PC-9 (cell line): Measurements from ENCODE around the gene KIAA1671. TPM values are rescaled to one million over a fixed set of nuclear protein-coding genes. Genes with fewer than 3 reads are reported as not detected.

ENCODE experiments used
- BruUV-seq: library from RNA; stranded (reverse); fragments of 400-500 nt; replicated peaks from 2 replicates; lab custom pipeline; 2021; lab: Mats Ljungman, UMichigan
- CTCF ChIA-PET: fragments of 300-600 bp; sonication (Branson Sonifier 250); formaldehyde crosslinking; loops from one replicate; lab custom pipeline; 2022; ENCODE audit warnings: antibody characterized with exemption; lab: Charles Lee
- POLR2A ChIA-PET: fragments of 300-600 bp; sonication (Branson Sonifier 250); formaldehyde crosslinking; loops from one replicate; lab custom pipeline; 2022; ENCODE audit warnings: antibody characterized with exemption; ENCODE audit not compliant: unreplicated experiment; lab: Charles Lee
- DNase-seq, 2 experiments: peaks; one replicate each; pipeline versions ENCODE4 v3.0.0 to v3.0.0-alpha.2; 2015 to 2022; ENCODE audit warnings: mixed read lengths in 1 of 2
- H2AFZ ChIP-seq: fragments of 200-600 bp; sonication (generic); 2 replicates; pipeline ENCODE4 v1.8.1; 2017; ENCODE audit warnings: antibody characterized with exemption
- H3F3A ChIP-seq: fragments of 200-600 bp; sonication (generic); 2 replicates; pipeline ENCODE4 v1.8.1; 2017; ENCODE audit warnings: antibody characterized with exemption, mild to moderate bottlenecking, low read depth; ENCODE audit not compliant: insufficient read depth
- H3K27ac ChIP-seq: fragments of 200-600 bp; sonication (generic); 2 replicates; pipeline ENCODE4 v1.6.1; 2016; ENCODE audit warnings: mixed run types
- H3K27me3 ChIP-seq: fragments of 200-600 bp; sonication (generic); 2 replicates; pipeline ENCODE4 v1.6.1; 2016; ENCODE audit warnings: low read depth, mixed run types; ENCODE audit not compliant: insufficient read depth
- H3K36me3 ChIP-seq: fragments of 200-600 bp; sonication (generic); 2 replicates; pipeline ENCODE4 v1.6.1; 2016; ENCODE audit warnings: low read depth, mixed run types
- H3K4me1 ChIP-seq: fragments of 200-600 bp; sonication (generic); replicated peaks from 2 replicates; pipeline ENCODE4 v1.6.1; 2016; ENCODE audit warnings: mixed run types; ENCODE audit not compliant: insufficient read depth
- H3K4me2 ChIP-seq: fragments of 200-600 bp; sonication (generic); 2 replicates; pipeline ENCODE4 v1.6.1; 2017; ENCODE audit warnings: mixed run types
- H3K4me3 ChIP-seq: fragments of 200-600 bp; sonication (generic); 2 replicates; pipeline ENCODE4 v1.6.1; 2016; ENCODE audit warnings: mixed run types
- H3K79me2 ChIP-seq: fragments of 200-600 bp; sonication (generic); 2 replicates; pipeline ENCODE4 v1.6.1; 2017; ENCODE audit warnings: low read depth, mixed run types
- H3K9me2 ChIP-seq: fragments of 200-600 bp; sonication (generic); 2 replicates; pipeline ENCODE4 v1.8.1; 2017; ENCODE audit warnings: mild to moderate bottlenecking; ENCODE audit not compliant: insufficient read depth
- H3K9me3 ChIP-seq: fragments of 200-600 bp; sonication (generic); 2 replicates; pipeline ENCODE4 v1.8.1; 2016; ENCODE audit warnings: low read depth; ENCODE audit not compliant: insufficient read depth
- H4K20me1 ChIP-seq: fragments of 200-600 bp; sonication (generic); 2 replicates; pipeline ENCODE4 v1.8.1; 2017; ENCODE audit not compliant: insufficient read depth
- EZH2 ChIP-seq: fragments of 200-600 bp; sonication (generic); IDR thresholded peaks from 2 replicates; pipeline ENCODE4 v1.8.0; 2017; ENCODE audit warnings: antibody characterized with exemption, low read depth
- intact Hi-C: fragments of 100-400 bp; cut with micrococcal nuclease; formaldehyde crosslinking; loops from one replicate; pipeline ENCODE4 v1.10.0; 2022; ENCODE audit not compliant: unreplicated experiment
- total RNA-seq: library from RNA; stranded (reverse); gene quantifications from 2 replicates; pipeline ENCODE4 v1.2.3, GENCODE V29; 2021
- TF ChIP-seq, protein P1 (sequence below): fragments of 200-600 bp; sonication (generic); conservative IDR thresholded peaks from 2 replicates; pipeline ENCODE4 v1.6.1; 2017; ENCODE audit warnings: mixed run types, antibody characterized with exemption, mild to moderate bottlenecking, moderate library complexity

KIAA1671 gene
- total RNA-seq, 1 experiment from 2014 or later: 44.3 TPM

DNA sequence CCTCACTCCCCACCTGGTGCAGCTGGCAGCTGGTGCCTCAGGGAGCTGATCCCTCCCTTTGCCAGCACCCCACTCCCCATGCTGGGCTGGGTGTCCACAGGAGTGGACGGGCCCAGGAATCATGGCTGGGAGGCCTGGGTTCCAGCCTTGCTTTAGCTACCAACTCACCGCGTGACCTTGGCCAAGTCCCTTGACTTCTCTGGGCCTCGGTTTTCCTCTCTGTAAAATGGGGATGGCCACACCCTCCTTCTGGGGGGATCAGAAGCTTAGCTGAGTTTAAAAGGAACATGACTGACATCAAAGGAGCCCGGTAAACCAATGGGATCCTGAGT, 116.9 kb downstream of the KIAA1671 start:
- H3F3A ChIP-seq: no peaks in the 10 kb centered on the region
- H3K4me1 ChIP-seq: no peaks in the 10 kb centered on the region
- BruUV-seq: no TSS peak
- H3K9me2 ChIP-seq: no peaks in the 10 kb centered on the region
- H3K9me3 ChIP-seq: no peaks in the 10 kb centered on the region
- H3K79me2 ChIP-seq: no peaks in the 10 kb centered on the region
- ChIA-PET POLR2A (no interaction called here), CTCF (interaction anchor here (0.6 kb wide), 1 partner anchor 132 kb away, joined by 3 read pairs; no protein-coding TSS in a partner anchor)
- TF ChIP-seq, protein P1, sequence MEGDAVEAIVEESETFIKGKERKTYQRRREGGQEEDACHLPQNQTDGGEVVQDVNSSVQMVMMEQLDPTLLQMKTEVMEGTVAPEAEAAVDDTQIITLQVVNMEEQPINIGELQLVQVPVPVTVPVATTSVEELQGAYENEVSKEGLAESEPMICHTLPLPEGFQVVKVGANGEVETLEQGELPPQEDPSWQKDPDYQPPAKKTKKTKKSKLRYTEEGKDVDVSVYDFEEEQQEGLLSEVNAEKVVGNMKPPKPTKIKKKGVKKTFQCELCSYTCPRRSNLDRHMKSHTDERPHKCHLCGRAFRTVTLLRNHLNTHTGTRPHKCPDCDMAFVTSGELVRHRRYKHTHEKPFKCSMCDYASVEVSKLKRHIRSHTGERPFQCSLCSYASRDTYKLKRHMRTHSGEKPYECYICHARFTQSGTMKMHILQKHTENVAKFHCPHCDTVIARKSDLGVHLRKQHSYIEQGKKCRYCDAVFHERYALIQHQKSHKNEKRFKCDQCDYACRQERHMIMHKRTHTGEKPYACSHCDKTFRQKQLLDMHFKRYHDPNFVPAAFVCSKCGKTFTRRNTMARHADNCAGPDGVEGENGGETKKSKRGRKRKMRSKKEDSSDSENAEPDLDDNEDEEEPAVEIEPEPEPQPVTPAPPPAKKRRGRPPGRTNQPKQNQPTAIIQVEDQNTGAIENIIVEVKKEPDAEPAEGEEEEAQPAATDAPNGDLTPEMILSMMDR: no peak
- TF ChIP-seq EZH2: no peak
- no peaks in the 10 kb centered on the region for H3K27me3 ChIP-seq
- no peak overlapping the region for H2AFZ ChIP-seq
- DNase-seq: no peak
- intact Hi-C loops: no loop called here
- no peak overlapping the region for H3K4me3 ChIP-seq
- no peak overlapping the region for H3K27ac ChIP-seq
- no peaks in the 10 kb centered on the region for H3K36me3 ChIP-seq
- H3K4me2 ChIP-seq: no peak overlapping the region
- H4K20me1 ChIP-seq: peaks cover 4% of the 10 kb centered on the region; the same call in 1 of the 2 replicates

- H3K27ac ChIP-seq: no peak overlapping the region
- H3K9me3 ChIP-seq: no peaks in the 10 kb centered on the region
- no peaks in the 10 kb centered on the region for H3K27me3 ChIP-seq
- no peaks in the 10 kb centered on the region for H3K36me3 ChIP-seq
- no peaks in the 10 kb centered on the region for H3F3A ChIP-seq
- CTCF ChIA-PET: interaction anchor here (0.6 kb wide), 1 partner anchor 132 kb away, joined by 3 read pairs; no protein-coding TSS in a partner anchor
- H2AFZ ChIP-seq: no peak overlapping the region
- no peak for DNase-seq
- H3K4me2 ChIP-seq: no peak overlapping the region
- TF ChIP-seq, protein P1: no peak
- no peak for TF ChIP-seq EZH2
- no TSS peak for BruUV-seq
- peaks cover 4% of the 10 kb centered on the region; the same call in 1 of the 2 replicates for H4K20me1 ChIP-seq
- H3K79me2 ChIP-seq: no peaks in the 10 kb centered on the region
- H3K4me3 ChIP-seq: no peak overlapping the region
- H3K9me2 ChIP-seq: no peaks in the 10 kb centered on the region
- no peaks in the 10 kb centered on the region for H3K4me1 ChIP-seq
- intact Hi-C loops: no loop called here
- POLR2A ChIA-PET: no interaction called here
Observed at GRCh38 chr22:25069758-25070481, 117.4 kb downstream of the KIAA1671 start.

DNA sequence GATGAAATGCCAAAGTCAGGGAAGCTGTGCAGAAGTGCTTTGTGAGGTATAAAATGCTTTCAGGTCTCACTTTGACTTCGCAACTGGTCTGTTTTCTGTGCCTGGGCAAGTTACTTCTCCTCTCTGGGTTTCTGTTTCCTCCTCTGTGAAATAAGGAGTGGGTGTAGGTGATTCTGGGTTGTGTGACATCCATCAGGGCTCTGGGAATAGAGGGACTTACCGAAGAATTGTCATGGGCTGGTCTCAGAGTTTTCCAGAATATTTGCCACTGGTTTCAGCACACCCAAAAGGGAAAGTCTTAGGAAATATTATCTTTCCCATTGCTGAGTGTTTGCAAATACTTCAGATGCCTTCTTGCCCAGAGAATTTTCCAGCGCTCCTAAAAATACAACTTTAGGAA, 118.4 kb downstream of the KIAA1671 start:
- no peaks in the 10 kb centered on the region for H3K9me3 ChIP-seq
- H3K27ac ChIP-seq: no peak overlapping the region
- H3K79me2 ChIP-seq: no peaks in the 10 kb centered on the region
- no peak for DNase-seq
- BruUV-seq: no TSS peak
- intact Hi-C loops: no loop called here
- no peaks in the 10 kb centered on the region for H3K9me2 ChIP-seq
- H3K4me3 ChIP-seq: no peak overlapping the region
- H4K20me1 ChIP-seq: peaks cover 4% of the 10 kb centered on the region; the same call in 1 of the 2 replicates
- CTCF ChIA-PET: no interaction called here
- POLR2A ChIA-PET: no interaction called here
- H3K4me1 ChIP-seq: no peaks in the 10 kb centered on the region
- H3K36me3 ChIP-seq: no peaks in the 10 kb centered on the region
- H3K4me2 ChIP-seq: no peak overlapping the region
- TF ChIP-seq, protein P1: no peak
- no peak for TF ChIP-seq EZH2
- H2AFZ ChIP-seq: no peak overlapping the region
- no peaks in the 10 kb centered on the region for H3F3A ChIP-seq
- no peaks in the 10 kb centered on the region for H3K27me3 ChIP-seq
